IPS-11a (cell line): Measurements from ENCODE around the gene UAP1L1.
"Not testable (repeated sequence)": the region's sequence is repeated elsewhere in the genome, so short reads cannot be mapped to it uniquely, and the experiment has no call there.

Experiments used
- H3K4me3 ChIP-seq: one replicate; pipeline ENCODE4 v1.5.1; 2013; ENCODE audit warnings: low read depth, low read length, control low read depth

UAP1L1 gene

GRCh38 chr9:137077010-137077747, at the start of gene UAP1L1:
Gene UAP1L1, plus strand, starts transcription at chr9:137077517. Its CDS starts 16 bp downstream, at chr9:137077533.
- H3K4me3 ChIP-seq = peak within 1 kb of the TSS; percentile 42

- H3K4me3 ChIP-seq = peak overlapping the region; percentile 20
Observed at GRCh38 chr9:137028263-137029057, 48.9 kb upstream of the UAP1L1 start.

GRCh38 chr9:137029058-137029936, 48.0 kb upstream of the UAP1L1 start:
- no peak overlapping the region for H3K4me3 ChIP-seq

GRCh38 chr9:137030006-137030405, 47.3 kb upstream of the UAP1L1 start:
- no peak overlapping the region for H3K4me3 ChIP-seq

GRCh38 chr9:137030538-137031527, 46.5 kb upstream of the UAP1L1 start:
- H3K4me3 ChIP-seq = no peak overlapping the region

GRCh38 chr9:137031904-137032640, 45.2 kb upstream of the UAP1L1 start, which contains the start of gene FUT7:
Gene FUT7, minus strand, starts transcription at chr9:137032088. Its CDS starts 97 bp downstream, at chr9:137031991.
- H3K4me3 ChIP-seq = no peak within 1 kb of the TSS

GRCh38 chr9:137032858-137033257, 44.5 kb upstream of the UAP1L1 start:
- H3K4me3 ChIP-seq = no peak overlapping the region

- not testable (repeated sequence) for H3K4me3 ChIP-seq
Observed at GRCh38 chr9:137033481-137033880, 43.8 kb upstream of the UAP1L1 start.

GRCh38 chr9:137034039-137034708, 43.1 kb upstream of the UAP1L1 start:
- H3K4me3 ChIP-seq = no peak overlapping the region

GRCh38 chr9:137034709-137035506, 42.4 kb upstream of the UAP1L1 start:
- H3K4me3 ChIP-seq = no peak overlapping the region

- H3K4me3 ChIP-seq = no peak overlapping the region
Observed at GRCh38 chr9:137035507-137035834, 41.8 kb upstream of the UAP1L1 start.

- no peak overlapping the region for H3K4me3 ChIP-seq
Observed at GRCh38 chr9:137035937-137036336, 41.4 kb upstream of the UAP1L1 start.

GRCh38 chr9:137037035-137037434, 40.3 kb upstream of the UAP1L1 start:
- no peak overlapping the region for H3K4me3 ChIP-seq

GRCh38 chr9:137037483-137037882, 39.8 kb upstream of the UAP1L1 start:
- H3K4me3 ChIP-seq = no peak overlapping the region

GRCh38 chr9:137038916-137039315, 38.4 kb upstream of the UAP1L1 start:
- no peak overlapping the region for H3K4me3 ChIP-seq

GRCh38 chr9:137039611-137040366, 37.5 kb upstream of the UAP1L1 start:
- no peak overlapping the region for H3K4me3 ChIP-seq

- H3K4me3 ChIP-seq = no peak overlapping the region
Observed at GRCh38 chr9:137040568-137040967, 36.7 kb upstream of the UAP1L1 start.
